NCI-H1092 treated with DMSO at 0.1 percent for 48 hours (cell line): Measurements from ENCODE around the gene MTHFD1L.

Source experiments
- DNase-seq: peaks from one replicate; lab custom pipeline; 2025; lab: John Stamatoyannopoulos, UW

MTHFD1L gene

GRCh38 chr6:150934380-150934779 is 68.9 kb downstream of the MTHFD1L start:
- no peak for DNase-seq

- no peak for DNase-seq
Measured at GRCh38 chr6:150936021-150936555, 70.6 kb downstream of the MTHFD1L start.

- no peak for DNase-seq
Measured at GRCh38 chr6:150937132-150937906, 71.8 kb downstream of the MTHFD1L start.

- DNase-seq = no peak
Measured at GRCh38 chr6:150939399-150939798, 73.9 kb downstream of the MTHFD1L start.

GRCh38 chr6:150940941-150941340 is 75.4 kb downstream of the MTHFD1L start:
- no peak for DNase-seq

- no peak for DNase-seq
Measured at GRCh38 chr6:150949526-150949925, 84.0 kb downstream of the MTHFD1L start.

- DNase-seq = no peak
Measured at GRCh38 chr6:150953851-150954250, 88.3 kb downstream of the MTHFD1L start.

- no peak for DNase-seq
Measured at GRCh38 chr6:150959166-150959565, 93.7 kb downstream of the MTHFD1L start.

- no peak for DNase-seq
Measured at GRCh38 chr6:150962436-150962835, 96.9 kb downstream of the MTHFD1L start.

GRCh38 chr6:150964765-150965164 is 99.3 kb downstream of the MTHFD1L start:
- no peak for DNase-seq

- no peak for DNase-seq
Measured at GRCh38 chr6:150966786-150967185, 101.3 kb downstream of the MTHFD1L start.

- no peak for DNase-seq
Measured at GRCh38 chr6:150967381-150967780, 101.9 kb downstream of the MTHFD1L start.

- DNase-seq = no peak
Measured at GRCh38 chr6:150967910-150968309, 102.4 kb downstream of the MTHFD1L start.

- no peak for DNase-seq
Measured at GRCh38 chr6:150969901-150970300, 104.4 kb downstream of the MTHFD1L start.

GRCh38 chr6:150971219-150971618 is 105.7 kb downstream of the MTHFD1L start:
- no peak for DNase-seq

GRCh38 chr6:150975136-150975535 is 109.6 kb downstream of the MTHFD1L start:
- no peak for DNase-seq

GRCh38 chr6:150977281-150977680 is 111.8 kb downstream of the MTHFD1L start:
- DNase-seq = no peak

- no peak for DNase-seq
Measured at GRCh38 chr6:150978624-150979023, 113.1 kb downstream of the MTHFD1L start.

GRCh38 chr6:150979826-150980350 is 114.4 kb downstream of the MTHFD1L start:
- DNase-seq = no peak

GRCh38 chr6:150981095-150981494 is 115.6 kb downstream of the MTHFD1L start:
- no peak for DNase-seq

GRCh38 chr6:150981669-150982068 is 116.2 kb downstream of the MTHFD1L start:
- DNase-seq = no peak

GRCh38 chr6:150987371-150987828 is 121.9 kb downstream of the MTHFD1L start:
- no peak for DNase-seq

- DNase-seq = no peak
Measured at GRCh38 chr6:150987855-150988464, 122.5 kb downstream of the MTHFD1L start.
